OCI-LY3 (cell line): ENCODE measurements around the gene CHEK1.

ENCODE experiments used
- EZH2phosphoT487 ChIP-seq: fragments of 200-600 bp; shearing (Covaris generic); IDR thresholded peaks from 2 replicates; pipeline ENCODE4 v1.6.1; 2018; ENCODE audit warnings: antibody characterized with exemption, mixed run types, low read depth
- TF ChIP-seq, protein P1 (sequence below): fragments of 200-600, 300-600 bp; sonication (generic); IDR thresholded peaks from 2 replicates; pipeline ENCODE4 v1.5.1; 2014; ENCODE audit warnings: antibody characterized with exemption, low read length, low read depth

DNA sequence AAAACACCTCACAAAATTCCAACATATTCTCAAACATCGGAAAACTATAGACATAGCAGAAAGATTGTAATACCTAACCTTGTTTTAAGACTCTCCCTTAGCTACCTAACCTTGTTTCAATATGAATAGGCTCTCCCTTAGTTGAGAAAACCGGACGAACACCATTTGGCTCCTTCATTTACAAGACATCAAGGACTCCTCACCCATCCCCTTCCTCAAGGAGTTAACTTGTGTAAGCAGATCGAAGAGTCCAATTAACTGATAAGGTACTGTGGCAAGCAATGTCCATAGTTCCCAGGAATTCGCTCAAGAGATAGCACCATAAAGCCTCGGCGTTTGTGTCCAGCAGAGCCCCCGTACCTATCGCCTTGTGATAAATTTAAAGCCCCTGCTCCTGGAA, 60.3 kb downstream of the CHEK1 start:
- TF ChIP-seq, protein P1, sequence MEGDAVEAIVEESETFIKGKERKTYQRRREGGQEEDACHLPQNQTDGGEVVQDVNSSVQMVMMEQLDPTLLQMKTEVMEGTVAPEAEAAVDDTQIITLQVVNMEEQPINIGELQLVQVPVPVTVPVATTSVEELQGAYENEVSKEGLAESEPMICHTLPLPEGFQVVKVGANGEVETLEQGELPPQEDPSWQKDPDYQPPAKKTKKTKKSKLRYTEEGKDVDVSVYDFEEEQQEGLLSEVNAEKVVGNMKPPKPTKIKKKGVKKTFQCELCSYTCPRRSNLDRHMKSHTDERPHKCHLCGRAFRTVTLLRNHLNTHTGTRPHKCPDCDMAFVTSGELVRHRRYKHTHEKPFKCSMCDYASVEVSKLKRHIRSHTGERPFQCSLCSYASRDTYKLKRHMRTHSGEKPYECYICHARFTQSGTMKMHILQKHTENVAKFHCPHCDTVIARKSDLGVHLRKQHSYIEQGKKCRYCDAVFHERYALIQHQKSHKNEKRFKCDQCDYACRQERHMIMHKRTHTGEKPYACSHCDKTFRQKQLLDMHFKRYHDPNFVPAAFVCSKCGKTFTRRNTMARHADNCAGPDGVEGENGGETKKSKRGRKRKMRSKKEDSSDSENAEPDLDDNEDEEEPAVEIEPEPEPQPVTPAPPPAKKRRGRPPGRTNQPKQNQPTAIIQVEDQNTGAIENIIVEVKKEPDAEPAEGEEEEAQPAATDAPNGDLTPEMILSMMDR, result no peak
- no peak for TF ChIP-seq EZH2phosphoT487
